Measurements from ENCODE around the gene ANKS1B.

ANKS1B gene

DNA sequence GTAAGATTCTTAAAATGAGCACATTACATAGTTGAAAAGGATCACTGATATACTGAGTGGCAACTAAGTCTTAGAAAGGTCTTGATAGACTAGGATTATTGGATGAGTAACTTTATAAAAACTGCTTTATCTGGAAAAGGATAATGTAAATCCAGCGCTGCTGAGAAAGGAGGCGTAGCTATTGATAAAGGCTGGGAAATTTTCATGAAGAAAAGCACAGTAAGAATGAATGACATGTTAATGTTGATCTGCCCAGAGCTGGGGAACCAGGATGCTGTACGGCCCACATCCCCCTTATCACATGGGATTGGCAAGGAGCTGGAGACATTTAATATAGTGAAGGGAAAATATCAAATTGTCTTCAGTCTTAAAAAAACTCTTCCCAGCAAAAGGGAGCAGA lies 1165.7 kb downstream of the ANKS1B start:
- H3K4me1 ChIP-seq (ENCODE audit: insufficient read depth, low read length, poor library complexity, severe bottlenecking): no peaks in the 10 kb centered on the region
- H3F3A ChIP-seq (ENCODE audit: low read depth): no peaks in the 10 kb centered on the region
- H3K4me2 ChIP-seq (ENCODE audit: low read depth, low read length, poor library complexity, severe bottlenecking): no peak overlapping the region
- H2AFZ ChIP-seq (ENCODE audit: low read length): no peak overlapping the region
- H3K9me2 ChIP-seq (replicated peaks; ENCODE audit: low read depth, low read length): no peaks in the 10 kb centered on the region
- H3K9ac ChIP-seq (ENCODE audit: low read depth, low read length, poor library complexity, severe bottlenecking): no peak overlapping the region
- H3K4me3 ChIP-seq (ENCODE audit: low read length, poor library complexity, severe bottlenecking): no peak overlapping the region
- TF ChIP-seq EZH2phosphoT487 (IDR thresholded peaks at IDR 0.05; ENCODE audit: borderline replicate concordance) (no peak), CTCF (conservative IDR thresholded peaks at IDR 0.05; ENCODE audit: low read length) (no peak)
- H3K27me3 ChIP-seq (ENCODE audit: insufficient read depth, low read length, poor library complexity, severe bottlenecking): no peaks in the 10 kb centered on the region
- no peaks in the 10 kb centered on the region for H3K9me3 ChIP-seq (ENCODE audit: insufficient read depth, low read depth, low read length)
- H4K20me1 ChIP-seq (ENCODE audit: insufficient read depth, low read length, poor library complexity, severe bottlenecking): no peaks in the 10 kb centered on the region
- H3K79me2 ChIP-seq (ENCODE audit: insufficient read depth, low read length): no peaks in the 10 kb centered on the region
- H3K36me3 ChIP-seq (ENCODE audit: insufficient read depth, low read length): no peaks in the 10 kb centered on the region

- Histone ChIP-seq H4K20me1 (ENCODE audit: insufficient read depth, low read length, poor library complexity, severe bottlenecking) (no peaks in the 10 kb centered on the region), H3K27me3 (ENCODE audit: insufficient read depth, low read length, poor library complexity, severe bottlenecking) (no peaks in the 10 kb centered on the region), H3K36me3 (ENCODE audit: insufficient read depth, low read length) (no peaks in the 10 kb centered on the region), H3K4me1 (ENCODE audit: insufficient read depth, low read length, poor library complexity, severe bottlenecking) (no peaks in the 10 kb centered on the region), H3K9ac (ENCODE audit: low read depth, low read length, poor library complexity, severe bottlenecking) (no peak overlapping the region), H3F3A (ENCODE audit: low read depth) (no peaks in the 10 kb centered on the region), H3K9me3 (ENCODE audit: insufficient read depth, low read depth, low read length) (no peaks in the 10 kb centered on the region), H2AFZ (ENCODE audit: low read length) (no peak overlapping the region), H3K9me2 (replicated peaks; ENCODE audit: low read depth, low read length) (no peaks in the 10 kb centered on the region), H3K79me2 (ENCODE audit: insufficient read depth, low read length) (no peaks in the 10 kb centered on the region), H3K4me3 (ENCODE audit: low read length, poor library complexity, severe bottlenecking) (no peak overlapping the region), H3K4me2 (ENCODE audit: low read depth, low read length, poor library complexity, severe bottlenecking) (no peak overlapping the region)
- no peak for TF ChIP-seq CTCF (conservative IDR thresholded peaks at IDR 0.05; ENCODE audit: low read length)
- TF ChIP-seq EZH2phosphoT487 (IDR thresholded peaks at IDR 0.05; ENCODE audit: borderline replicate concordance): no peak
Measured at GRCh38 chr12:98818239-98818638, 1166.5 kb downstream of the ANKS1B start.

DNA sequence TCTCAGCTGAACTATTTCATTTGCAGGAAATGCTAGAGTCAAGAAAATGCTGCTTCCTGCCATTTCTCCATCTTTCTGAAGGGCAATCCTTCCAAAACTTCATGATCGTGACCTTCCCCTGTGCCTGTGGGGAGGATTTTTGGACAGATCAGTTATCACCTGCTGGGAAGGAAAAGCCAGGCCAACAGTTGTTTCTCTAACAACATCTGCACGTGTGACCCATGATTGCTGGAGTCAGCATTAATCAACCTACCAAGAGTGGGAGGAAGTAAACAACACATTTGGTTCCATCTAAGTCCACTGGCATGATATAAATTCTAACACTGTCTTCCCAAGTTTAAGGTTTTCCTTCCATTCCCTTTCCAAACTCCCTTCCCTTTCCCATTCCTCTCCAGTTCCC lies 1167.0 kb downstream of the ANKS1B start:
- TF ChIP-seq EZH2phosphoT487 (IDR thresholded peaks at IDR 0.05; ENCODE audit: borderline replicate concordance) (no peak), CTCF (conservative IDR thresholded peaks at IDR 0.05; ENCODE audit: low read length) (no peak)

More for the DNA sequence above, 1167.0 kb downstream of the ANKS1B start:
- H3K9me2 ChIP-seq (replicated peaks; ENCODE audit: low read depth, low read length): no peaks in the 10 kb centered on the region
- H3K4me1 ChIP-seq (ENCODE audit: insufficient read depth, low read length, poor library complexity, severe bottlenecking): no peaks in the 10 kb centered on the region
- H3K4me2 ChIP-seq (ENCODE audit: low read depth, low read length, poor library complexity, severe bottlenecking): no peak overlapping the region
- no peaks in the 10 kb centered on the region for H3K9me3 ChIP-seq (ENCODE audit: insufficient read depth, low read depth, low read length)
- no peaks in the 10 kb centered on the region for H3K27me3 ChIP-seq (ENCODE audit: insufficient read depth, low read length, poor library complexity, severe bottlenecking)
- H4K20me1 ChIP-seq (ENCODE audit: insufficient read depth, low read length, poor library complexity, severe bottlenecking): no peaks in the 10 kb centered on the region
- no peaks in the 10 kb centered on the region for H3F3A ChIP-seq (ENCODE audit: low read depth)
- no peak overlapping the region for H2AFZ ChIP-seq (ENCODE audit: low read length)
- H3K4me3 ChIP-seq (ENCODE audit: low read length, poor library complexity, severe bottlenecking): no peak overlapping the region
- no peak overlapping the region for H3K9ac ChIP-seq (ENCODE audit: low read depth, low read length, poor library complexity, severe bottlenecking)
- no peaks in the 10 kb centered on the region for H3K36me3 ChIP-seq (ENCODE audit: insufficient read depth, low read length)
- no peaks in the 10 kb centered on the region for H3K79me2 ChIP-seq (ENCODE audit: insufficient read depth, low read length)
